Measurements from ENCODE around the gene BCAS1.

GRCh38 chr20:54094268-54094580, 23.8 kb upstream of the BCAS1 start:
- no peak for TF ChIP-seq CTCF (IDR thresholded peaks at IDR 0.05; ENCODE audit: low read depth, low read length)
- TF ChIP-seq EZH2phosphoT487 (IDR thresholded peaks at IDR 0.05; ENCODE audit: low read depth), result no peak

Measured in OCI-LY3 (cell line).